Measurements from ENCODE around the gene RASGRP3.
"Not testable (repeated sequence)": the region's sequence is repeated elsewhere in the genome, so short reads cannot be mapped to it uniquely, and the experiment has no call there.

The RASGRP3 gene

DNA sequence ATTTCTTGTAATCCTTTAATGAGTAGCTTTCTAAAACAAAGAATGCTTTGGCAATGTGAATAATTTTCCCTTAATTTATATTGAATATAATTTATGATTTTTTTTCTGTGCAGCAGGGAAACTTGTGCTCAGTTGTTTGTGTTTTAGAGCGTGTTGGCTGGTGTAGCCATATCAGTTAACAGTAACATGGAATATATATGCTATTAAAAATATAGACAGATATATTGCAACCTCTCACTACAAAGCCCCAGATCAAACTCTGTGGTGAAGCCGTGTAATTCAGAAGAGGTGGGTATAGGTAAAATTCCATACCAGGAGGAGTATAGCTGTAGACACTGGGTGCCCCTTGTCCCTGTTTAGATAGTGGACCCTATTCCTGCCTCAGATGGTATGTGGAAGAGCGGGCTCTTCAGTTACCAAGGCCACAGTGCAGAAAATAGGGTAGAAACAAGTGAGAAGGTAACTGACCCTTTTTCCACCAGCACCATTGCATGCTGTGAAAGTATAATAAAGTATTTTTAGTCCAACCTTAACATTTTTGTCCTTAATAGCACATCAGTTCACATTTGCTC, 18.1 kb upstream of the RASGRP3 start:
- DNase-seq, result no peak

DNA sequence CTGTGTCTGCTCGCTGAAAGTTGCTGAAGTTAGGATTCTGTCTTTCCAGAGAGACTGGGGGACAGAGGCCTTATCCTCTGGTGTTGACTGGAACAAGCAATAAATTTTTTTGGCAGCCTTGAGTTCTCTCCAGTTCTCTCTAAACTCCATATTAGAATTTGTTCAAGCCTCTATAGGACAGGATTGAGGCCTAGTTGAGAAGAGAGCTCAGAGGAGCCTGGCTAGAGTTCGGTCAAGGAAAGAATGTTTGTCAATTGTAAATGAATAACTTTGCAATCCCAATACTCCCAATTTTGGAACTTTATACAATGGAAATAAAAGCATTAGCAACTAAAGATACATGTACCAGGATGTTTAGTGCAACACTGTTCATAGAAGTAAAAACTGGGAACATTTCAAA, 16.7 kb upstream of the RASGRP3 start:
- no peak for DNase-seq

DNA sequence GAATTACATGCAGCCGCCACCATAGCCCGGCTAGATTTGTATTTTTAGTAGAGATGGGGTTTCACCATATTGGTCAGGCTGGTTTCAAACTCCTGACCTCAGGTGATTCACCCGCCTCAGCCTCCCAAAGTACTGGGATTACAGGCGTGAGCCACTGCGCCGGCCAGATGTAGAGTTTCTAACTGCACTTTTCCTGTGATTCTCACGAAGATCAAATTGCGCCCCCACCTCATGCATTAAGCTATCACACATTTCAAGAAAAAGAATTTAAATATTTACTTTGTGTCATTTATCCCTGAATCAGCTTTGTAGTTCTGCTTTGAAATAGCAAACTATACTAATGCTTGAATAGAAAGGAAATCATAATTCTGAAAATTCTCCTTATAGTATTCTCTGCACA, 13.9 kb upstream of the RASGRP3 start:
- not testable (repeated sequence) for DNase-seq

DNA sequence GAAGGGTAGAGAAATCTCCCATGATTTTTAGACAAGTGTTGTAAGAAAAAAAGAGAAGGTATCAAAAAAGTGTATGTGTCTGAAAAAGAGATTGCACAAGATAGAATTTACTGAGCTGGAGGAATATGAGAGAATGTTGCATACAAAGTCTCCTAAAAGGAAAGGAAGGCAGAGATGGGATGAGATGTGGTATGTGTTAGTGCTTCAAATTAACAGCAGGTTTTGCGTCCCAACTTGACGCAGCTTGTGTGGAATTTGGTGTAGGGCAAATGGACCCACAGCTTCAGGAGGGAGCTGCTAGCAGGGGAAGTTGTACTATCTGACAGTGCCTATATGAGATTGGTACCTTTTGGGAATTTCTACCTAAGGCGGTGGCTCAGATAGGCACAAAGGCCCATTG, 9.0 kb upstream of the RASGRP3 start:
- no peak for DNase-seq

DNA sequence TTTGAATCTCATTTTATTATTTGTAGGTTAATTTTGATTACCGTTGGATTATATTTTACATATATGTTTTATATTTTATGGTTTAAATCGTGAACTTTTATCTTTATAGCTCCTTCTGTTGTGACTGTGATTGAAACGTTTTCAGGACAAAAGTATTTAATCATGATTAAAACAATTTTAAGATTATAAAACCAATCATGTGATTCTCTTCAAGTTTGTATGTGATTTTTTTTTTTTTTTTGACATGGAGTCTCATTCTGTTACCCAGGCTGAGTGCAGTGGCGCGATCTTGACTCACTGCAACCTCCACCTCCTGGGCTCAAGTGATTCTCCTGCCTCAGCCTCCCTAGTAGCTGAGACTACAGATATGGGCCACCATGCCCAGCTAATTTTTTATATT, 7.2 kb upstream of the RASGRP3 start:
- no peak for DNase-seq

DNA sequence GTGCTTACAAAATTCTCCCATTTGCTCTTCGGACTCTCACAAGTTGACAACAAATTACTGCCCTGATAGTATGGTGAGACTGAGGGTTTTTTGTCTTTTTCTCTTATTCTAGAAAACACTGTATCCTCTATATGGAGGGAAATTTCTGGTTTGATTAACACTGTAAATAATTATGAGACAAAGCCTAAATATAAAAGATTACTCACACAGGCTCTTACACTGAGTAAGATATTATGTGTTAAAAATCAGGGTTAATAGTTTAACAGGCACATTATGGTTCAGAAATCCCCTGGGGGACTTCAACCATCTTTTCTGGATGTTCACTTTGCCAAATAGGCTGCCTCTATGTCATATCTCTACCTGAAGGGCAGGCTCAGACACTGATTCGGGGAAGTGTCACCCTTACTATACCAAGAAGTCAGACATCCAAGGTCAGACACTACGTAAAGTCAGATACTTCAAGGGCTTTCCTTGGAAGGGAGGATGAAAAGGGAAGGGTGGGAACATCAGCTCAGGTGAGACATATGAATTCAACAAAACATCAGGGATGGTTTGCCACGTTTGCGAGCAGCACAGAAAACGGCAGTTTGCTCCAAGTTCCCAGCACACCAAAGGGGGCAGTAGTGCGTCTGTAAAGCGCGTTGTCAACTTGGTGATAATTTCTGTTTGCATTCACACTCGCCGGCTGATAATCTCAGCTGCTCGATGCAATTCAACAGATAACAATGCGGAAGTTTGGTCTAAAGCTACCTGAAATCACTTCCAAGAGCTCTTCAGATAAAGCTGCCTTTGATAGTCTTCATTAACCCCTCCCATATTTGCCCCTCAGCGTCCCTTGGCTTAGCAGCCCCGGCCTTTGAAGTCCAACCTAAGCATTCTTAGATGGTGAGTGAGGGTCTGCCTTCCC, 972 bp upstream of the RASGRP3 start:
- DNase-seq, result peak; percentile 52

DNA sequence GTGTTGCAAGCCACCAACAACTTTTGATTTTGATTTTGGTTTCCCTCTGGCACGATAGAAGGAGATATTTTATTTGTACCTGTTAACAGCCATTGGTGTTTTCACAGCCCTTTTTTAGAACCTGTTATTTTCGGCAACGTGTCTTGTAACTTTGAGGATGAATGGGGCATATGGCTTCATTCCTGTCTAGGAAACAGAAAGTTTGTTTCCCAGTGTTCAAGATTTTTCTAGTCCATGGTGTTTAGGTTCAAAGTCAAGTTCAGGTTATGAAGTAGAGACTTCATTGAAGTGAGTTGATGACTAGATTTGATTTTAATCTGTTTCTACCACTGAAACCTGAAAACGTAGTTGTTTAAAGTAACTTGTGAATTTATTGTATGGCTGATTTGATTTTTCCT, 343 bp downstream of the RASGRP3 start:
- no peak for DNase-seq

DNA sequence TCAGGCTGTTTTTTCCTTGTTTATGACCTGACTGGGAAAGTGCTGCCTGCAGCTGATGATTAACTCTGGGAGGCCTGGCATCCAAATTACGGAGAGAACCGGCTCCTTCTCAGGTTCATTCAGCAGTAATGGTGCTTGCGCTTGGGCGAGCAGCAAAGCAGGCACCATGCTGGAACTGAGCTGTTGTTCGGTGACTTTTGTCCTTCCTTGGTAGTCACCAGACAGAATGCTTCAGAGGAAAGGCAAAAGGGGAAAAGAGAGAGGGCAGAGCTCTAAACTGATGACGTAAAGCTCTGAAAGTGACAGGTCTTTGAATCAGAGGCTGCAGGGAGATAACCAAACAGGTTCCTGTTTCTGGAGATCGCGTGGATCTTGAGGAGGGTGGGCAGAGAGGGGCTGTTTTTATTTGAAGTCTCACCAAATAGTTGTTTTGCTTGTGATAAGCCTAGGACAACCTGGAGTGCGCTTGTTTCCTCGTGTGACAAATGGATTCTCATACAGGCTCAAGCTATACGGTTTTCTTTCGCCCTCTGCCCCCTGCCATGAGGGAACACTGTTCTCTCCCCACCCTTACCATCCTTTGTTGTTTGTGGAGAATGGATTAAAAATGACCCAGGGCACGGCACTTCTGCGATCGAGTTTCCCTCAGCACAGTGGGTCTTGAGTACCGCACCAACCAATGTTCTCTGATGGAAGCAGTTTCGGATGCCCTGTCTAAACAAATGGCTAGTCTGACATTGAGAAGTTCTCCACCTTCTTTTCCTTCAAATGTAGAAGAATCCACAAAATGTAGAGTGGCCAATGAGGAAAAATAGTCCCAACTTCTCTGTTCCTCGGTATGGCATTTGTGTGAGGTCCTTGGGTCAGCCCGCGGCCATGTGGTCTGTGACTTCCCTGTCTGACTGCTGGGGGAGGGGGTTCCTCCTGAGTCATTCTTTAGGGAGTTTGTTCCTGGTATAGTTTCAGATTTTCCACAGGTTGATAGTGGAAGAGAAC, 1.3 kb downstream of the RASGRP3 start:
- DNase-seq, result no peak

DNA sequence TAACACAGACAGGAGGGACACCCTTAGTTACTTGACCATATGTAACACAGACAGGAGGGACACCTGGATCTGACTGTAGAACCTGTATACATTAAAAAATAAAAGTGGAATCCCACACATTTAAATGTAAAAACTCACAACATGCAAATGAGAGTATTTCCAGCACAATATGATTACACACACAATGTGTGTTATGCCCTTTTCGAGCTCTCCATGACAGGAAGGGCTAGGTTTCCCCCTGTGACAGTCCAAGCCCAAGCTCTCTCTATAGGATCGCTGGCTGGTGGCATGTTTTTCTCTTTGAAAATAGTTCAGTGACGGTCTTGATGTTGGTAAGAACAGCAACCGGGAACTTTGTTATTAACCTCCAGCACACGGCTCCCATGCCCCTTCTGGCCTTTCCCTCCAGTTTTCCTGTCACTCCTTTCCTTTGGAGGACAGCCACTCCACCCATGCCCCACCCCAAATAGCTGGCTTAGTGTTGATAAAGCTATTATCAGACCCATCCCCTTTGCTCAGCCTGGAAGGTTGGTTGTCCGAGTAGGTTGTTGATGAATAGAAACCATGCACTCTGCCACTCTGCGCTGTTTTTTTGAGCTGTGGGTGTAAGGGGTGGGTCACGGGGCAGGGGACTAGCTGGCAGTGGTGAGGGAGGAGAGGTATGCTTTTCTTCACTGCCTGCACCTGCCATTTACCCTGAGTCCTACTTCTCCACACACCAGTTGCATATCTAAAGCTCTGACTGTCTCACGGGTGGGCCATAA, 2.7 kb downstream of the RASGRP3 start:
- no peak for DNase-seq

DNA sequence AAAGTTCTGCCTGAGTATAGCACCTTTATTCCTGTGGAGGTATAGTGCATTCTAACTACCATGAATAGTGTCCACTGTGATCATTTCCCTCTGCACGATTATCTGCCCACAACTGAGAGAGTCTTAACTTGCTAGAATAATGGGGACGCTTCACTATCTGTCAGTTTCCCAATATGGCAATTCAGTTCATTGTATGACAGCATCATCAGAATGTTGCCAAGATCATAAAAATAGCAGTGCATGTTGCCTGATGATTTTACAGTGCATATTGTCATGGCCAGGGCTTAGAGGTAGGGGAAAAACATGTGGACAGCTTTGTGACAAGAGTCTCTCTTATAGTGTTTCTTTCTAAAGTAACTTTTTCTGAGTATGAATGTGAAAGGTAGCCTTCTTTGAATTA, 6.1 kb downstream of the RASGRP3 start:
- DNase-seq, result no peak

DNA sequence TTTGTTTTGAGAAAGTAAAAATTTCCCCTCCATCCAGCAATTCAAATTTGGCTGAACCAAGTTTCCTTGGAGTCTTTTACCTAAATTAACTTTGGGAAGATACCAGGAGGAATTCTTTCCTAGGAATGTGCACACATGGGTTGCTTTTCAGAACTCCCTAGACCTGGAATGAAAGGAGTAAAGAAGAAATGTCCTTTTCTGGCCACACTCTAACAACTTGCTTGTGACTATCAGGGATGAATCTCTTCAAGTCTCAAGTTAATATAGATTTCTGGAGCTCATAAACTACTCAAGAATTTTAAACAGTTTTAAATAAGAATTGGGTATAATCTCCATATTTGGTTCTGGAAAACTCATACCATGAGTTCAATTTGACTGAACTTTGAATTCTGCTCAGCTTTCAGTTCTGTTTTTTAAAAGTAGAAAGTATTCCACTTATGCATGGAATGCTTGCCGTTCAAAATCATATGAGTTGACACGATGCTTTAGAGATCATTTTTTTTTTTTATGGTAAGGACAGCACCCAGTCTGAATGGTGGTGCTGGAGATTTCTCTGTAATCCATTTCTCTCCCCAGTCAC, 7.7 kb downstream of the RASGRP3 start:
- no peak for DNase-seq

DNA sequence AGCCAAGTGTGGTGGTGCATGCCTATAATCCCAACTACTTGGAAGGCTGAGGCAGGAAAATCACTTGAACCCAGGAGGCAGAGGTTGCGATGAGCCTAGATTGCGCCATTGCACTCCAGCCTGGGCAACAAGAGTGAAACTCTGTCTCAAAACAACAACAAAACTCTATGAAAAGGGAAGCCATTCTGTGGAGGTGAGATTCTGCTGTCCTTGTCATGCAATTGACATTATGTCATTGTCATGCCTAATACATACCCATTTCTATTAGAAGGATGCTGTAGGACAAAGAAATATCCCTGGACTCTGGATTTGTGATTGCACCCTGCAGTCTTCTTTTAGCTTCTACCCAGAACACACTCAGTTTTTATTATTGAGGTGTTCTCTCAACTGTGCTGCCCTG, 8.6 kb downstream of the RASGRP3 start:
- DNase-seq, result no peak

DNA sequence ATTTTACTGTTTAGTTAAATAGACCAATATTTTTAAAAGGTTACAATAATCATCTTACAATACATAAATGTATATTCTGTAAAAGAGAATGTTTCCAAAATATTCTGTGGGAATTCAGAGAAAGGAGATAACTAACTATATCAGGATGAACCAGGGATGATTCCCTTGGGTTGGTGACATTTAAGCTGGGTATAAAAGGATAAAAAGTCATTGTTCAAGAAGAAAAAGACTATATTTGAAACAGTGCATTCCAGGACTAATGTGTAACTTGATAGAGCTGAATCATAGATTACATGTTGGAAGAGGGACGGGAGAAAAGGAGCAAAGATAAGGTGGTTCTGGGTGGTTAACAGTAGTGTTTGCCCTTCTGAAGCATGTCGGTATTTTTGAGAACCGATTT, 10.1 kb downstream of the RASGRP3 start:
- no peak for DNase-seq

DNA sequence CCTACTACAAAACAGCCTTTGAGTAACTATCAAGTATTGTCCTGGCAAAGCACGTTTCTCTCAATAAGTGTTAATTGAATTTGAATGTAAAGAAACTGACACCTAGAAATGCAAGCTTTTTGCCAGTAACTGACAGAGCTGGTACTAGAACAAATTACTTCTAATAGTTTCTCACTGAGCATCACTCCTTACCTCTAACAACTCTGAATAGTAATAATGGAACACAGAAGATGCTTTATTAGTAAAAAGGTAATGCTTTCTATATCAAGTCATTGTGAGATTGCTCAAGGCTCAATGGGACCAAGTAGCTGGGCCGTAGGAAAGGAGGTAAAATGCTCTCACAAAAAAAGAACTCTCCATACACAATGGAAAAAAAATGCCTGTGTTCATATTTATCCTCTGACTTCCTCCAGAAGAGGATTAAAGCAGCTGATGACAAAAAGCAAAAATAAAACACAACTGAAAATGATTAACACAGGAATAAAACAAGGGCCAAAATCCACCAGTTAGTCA, 11.8 kb downstream of the RASGRP3 start:
- DNase-seq, result no peak

DNA sequence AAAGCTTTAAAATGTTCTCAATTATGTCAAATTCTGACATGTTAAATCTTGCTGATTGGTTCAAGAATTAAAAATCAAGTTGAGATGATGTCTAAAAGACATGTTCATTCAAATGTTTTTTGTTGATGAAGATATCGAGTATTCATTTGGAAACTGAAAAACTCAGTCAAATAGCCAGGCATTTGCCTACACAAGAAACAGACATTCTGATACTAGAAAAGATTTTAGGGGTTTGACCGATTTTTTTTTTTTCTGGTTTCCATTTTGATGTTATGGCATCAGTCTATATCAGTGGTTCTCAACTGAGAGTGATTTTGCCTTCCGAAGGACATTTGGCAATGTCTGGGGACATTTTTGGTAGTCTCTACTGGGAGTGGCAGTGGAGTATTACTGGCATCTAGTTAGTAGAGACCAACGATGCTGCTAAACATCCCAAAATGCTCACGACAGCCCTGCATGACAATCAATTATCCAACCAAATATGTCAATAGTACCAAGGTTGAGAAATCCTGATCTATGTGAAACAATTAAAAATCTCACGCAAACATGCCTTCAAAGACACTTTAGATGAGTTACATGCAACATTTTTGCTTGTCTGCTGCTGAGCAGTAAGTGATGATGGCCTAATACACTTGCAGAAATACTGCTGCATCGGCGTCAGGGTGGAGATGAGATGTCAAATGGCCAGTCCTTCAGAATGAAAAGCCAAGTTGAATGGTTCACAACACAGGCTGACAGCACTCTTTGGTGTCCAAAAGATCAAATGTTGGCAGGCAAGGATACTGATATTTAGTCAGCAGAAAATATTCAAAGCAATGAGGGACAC, 12.5 kb downstream of the RASGRP3 start:
- DNase-seq, result no peak

DNA sequence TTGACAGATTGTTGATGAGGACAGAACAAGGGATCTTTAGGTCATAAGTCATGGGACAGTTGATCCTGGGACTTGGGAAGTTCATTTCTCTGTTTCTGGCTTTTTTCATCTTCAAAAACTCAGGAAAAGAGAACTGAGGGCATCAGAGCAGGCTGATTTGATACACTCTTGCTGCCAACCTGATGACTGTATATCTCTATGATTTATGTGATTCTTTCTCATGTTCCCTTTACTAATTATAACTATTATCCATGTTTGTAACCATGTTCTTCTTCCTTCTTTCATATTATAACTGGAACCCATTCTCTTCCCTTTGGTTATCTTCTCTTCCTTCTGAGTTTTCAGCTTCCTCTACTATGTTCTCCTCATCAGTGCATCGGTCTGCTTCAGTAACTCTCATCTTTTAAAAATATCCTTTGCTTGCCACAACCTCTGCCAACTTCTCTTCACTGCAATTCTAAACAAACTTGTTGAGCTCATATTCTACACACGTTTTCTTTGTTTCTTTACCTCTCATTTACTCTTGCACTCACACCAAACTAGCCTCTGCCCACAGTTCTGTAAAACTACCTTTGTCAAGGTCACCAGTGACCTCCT, 13.5 kb downstream of the RASGRP3 start:
- no peak for DNase-seq

DNA sequence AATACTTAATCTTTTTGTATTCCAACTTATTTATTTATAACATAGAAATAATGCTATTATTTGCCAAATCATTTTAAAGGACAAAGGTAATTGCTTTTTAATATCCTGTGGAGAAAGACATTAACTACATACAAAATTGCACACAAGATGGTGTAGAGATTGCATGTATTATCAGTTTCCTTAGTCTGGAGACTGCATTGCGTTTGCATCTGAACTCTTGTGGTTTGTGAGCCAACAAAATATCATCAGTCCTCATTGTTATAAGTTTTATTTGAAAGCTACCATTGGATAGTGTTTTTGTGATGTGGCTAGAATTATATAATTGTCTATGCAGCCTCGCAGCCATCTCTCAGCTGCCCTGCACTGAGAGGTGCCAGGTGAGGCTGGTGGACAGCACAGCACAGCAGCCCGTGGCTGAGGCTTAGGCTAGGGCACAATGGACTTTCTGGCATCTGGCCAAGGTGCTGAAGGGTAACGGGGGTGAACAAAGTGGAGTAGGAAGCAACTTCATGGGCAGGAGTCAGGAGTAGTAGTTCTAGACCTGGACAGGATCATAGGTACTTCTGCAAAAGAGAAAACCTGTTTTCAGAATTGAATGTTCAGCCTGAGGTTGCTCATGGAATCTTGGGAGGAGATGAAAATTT, 15.1 kb downstream of the RASGRP3 start:
- DNase-seq, result no peak

DNA sequence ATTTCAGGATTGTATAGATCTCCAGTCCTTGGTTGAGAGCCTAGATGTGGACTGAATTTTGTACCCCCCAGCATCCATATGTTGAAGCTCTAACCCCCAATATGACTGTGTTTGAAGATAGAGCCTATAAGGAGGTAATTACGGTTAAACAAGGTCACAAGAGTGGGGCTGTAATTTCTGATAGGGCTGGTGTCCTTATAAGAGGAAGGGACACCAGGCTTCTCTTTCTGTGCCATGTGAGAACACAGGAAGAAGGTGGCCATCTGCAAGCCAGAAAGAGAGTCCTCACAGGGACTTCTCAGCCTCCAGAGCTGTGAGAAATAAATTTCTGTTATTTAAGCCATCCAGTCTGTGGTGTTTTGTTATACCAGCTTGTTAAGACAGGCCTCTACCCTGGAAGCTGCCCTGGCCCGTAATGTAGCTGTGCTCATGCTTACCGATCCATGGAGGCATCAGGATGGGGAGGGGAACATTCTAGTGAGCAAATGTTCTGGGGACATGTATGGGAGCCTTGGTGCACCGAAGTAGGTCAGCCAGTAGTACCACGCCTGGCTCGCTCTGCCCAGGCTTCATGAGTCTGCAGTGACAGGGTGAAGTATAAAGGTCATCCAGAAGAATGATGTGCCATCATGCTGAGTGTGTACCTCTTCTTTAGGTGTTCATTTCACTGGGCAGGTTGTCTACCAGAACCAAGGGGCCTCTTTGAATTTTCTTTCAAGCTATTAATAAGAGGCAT, 16.1 kb downstream of the RASGRP3 start:
- DNase-seq, result no peak

DNA sequence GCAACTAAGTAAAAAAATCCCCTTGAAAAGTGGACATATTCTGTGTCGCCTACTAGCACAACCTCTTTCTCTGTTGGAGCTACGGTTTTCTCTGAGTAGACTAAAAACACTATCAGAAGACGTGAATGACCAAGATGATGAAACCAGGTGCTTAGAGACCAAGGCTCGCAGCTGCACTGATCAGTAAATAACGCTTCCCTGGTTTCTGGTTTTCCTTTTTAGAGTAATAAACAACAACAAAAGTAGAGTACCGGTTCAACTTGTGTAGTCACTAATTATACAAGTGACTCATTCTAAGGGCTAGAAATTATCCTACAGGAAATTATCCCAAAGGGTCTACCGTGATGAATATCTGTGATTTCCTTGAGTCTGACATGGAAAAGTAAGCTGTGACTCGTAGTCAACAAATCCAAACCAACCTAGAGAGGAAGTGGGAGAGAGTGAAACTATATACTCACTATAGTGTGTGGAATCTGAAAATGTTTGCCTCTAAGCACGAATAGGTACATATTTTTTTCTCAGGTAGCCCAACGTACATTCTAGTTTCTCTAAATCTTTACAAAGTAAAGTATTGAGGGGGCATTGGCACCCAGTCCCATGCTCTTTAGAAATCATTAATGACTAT, 17.8 kb downstream of the RASGRP3 start:
- no peak for DNase-seq

Data from NCI-H1048 (cell line).